ENCODE results near the gene TSHZ3. TPM values are rescaled to one million over a fixed set of nuclear protein-coding genes. Genes with fewer than 3 reads are reported as not detected.

The TSHZ3 gene
- total RNA-seq, 1 experiment from 2014 or later = 9.9 TPM

DNA sequence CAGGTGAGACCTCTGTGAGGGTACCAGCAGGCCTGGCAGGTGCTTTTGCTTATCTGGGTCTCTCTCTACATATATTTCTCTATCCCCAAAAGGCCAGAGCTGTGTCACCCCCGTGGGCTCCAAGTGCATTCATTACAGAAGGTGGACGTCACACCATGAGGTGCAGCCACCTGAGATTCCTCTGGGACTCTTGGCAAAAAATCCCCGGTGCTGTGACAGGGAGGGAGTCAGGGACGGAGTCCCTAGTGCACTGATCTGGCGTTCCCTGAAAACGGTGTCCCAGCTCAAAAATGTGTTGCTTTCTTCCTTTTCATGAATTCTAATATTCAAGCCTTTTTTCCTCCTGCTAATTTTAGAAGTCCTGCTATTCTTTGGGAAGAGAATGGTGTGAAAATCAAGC lies 13.5 kb downstream of the TSHZ3 start:
- DNase-seq (ENCODE audit: low read depth) = no peak

- peak; percentile 37 for DNase-seq (ENCODE audit: low read depth)
Measured at GRCh38 chr19:31334849-31335624, 14.2 kb downstream of the TSHZ3 start.

DNA sequence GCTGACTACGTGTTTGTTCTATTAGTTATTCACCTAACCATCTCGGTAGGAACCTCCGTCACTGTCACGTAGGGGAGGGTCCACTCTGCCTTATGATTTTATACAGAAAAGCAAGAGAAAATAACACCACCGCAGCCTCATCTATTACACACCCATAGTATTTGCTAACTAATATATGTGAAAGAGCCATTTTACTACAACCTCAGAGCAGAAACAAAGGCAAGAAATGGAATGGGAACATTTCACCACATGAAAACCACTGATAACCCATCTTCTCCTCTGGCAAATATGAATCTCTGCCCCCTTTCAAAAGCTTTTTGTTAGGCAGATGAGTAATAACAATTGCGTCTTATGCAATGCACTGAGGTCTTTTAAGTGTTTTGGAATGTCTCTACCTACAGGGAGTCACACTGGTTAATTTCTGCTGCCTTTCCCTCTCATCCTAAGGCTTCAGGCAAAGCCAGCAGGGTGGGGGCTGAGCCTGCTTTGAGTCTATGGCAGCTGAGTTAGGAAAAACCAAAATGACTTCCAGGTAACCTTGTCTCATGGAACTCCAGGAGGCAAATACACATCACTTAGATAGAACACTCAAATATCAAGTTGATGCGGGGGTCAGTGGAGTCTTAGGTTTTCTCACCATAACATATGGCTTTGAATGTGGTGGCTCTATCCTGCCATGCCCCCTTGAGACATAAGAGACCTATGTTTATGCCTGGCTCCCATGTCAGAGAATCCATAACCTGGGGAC lies 15.0 kb downstream of the TSHZ3 start:
- peak; percentile 65 for DNase-seq (ENCODE audit: low read depth)

- DNase-seq (ENCODE audit: low read depth) = no peak
Measured at GRCh38 chr19:31332096-31332495, 17.1 kb downstream of the TSHZ3 start.

GRCh38 chr19:31331536-31331935 lies 17.7 kb downstream of the TSHZ3 start:
- no peak for DNase-seq (ENCODE audit: low read depth)

DNA sequence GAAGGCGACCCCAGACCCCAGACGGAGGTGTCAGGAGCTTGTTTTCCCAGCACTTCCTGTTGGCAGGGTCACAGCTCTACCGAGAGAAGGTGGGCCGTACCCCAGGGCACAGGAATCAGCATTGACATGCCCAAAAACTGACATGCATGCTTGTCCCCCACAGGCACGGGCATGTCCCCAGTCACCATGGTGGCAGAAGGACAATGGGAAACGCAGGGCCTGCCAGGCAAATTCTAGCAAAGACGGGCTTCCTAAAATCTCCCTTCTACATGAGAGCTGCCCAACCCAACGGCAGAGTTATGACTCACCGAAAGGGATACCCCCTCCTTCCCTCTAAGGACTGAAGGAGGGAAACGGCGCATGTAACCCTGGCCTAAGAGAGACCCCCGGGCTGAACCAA lies 18.5 kb downstream of the TSHZ3 start:
- peak; percentile 52 for DNase-seq (ENCODE audit: low read depth)

- no peak for DNase-seq (ENCODE audit: low read depth)
Measured at GRCh38 chr19:31330237-31330636, 19.0 kb downstream of the TSHZ3 start.

GRCh38 chr19:31329819-31330218 lies 19.4 kb downstream of the TSHZ3 start:
- DNase-seq (ENCODE audit: low read depth) = no peak

- no peak for DNase-seq (ENCODE audit: low read depth)
Measured at GRCh38 chr19:31328238-31328637, 21.0 kb downstream of the TSHZ3 start.

- DNase-seq (ENCODE audit: low read depth) = no peak
Measured at GRCh38 chr19:31326329-31327028, 22.8 kb downstream of the TSHZ3 start.

DNA sequence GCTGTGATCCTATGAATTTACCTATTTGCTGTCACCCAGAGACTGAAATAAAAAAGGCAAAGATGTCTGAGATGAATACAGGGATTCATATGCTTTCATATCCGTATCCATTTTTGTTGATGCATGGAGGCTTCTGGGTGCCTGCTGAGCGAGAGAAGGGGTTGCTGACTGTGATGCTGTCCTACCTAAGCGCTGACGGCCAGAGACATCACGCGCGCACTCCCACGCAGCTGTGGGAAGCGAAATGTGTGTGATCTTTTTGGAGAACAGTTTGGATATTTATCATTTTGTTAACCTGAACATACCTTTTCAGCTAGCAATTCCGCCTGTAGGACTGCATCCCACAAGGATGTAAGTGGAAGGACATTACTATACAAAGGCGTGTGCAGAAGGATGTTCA lies 23.9 kb downstream of the TSHZ3 start:
- DNase-seq (ENCODE audit: low read depth) = no peak

DNA sequence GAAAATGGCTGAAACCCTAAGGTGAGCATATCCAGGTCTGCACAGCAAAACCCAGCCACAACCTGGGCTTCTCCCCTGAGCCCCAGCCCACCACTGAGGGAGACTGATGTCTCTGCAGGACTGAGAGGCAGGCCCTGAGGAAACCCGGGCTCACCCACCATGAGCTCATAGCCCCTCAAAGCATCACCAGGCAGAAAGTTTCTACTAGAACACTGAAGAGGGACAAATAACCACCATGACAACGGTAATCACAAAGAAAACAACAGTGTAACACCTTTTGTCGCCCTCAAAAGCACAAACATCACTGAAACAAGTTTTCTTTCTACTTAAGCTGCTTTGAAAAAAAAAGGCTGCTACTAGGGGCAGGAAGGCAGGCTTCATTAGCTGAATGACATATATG lies 29.8 kb downstream of the TSHZ3 start:
- no peak for DNase-seq (ENCODE audit: low read depth)

- no peak for DNase-seq (ENCODE audit: low read depth)
Measured at GRCh38 chr19:31318790-31319425, 30.3 kb downstream of the TSHZ3 start.

DNA sequence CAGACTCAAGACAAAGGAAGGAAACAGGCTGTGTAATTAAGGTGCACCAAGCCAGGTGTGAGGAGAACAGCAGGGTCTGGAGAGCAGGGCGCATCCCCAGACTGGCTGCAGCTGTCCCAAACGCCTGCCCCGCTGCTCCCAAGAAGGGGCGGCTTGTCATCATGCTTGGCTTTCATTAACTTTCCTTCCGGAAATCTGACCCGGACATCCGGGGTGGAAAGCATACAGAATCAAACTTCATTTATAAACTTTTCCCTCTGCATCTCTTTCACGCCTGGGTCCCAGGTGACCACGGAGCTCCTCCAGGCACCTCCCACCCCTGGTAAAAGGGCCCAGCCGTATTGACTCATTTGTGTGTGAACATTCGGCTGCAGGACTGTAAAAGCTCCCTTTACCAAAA lies 31.7 kb downstream of the TSHZ3 start:
- DNase-seq (ENCODE audit: low read depth) = peak; percentile 31

GRCh38 chr19:31317093-31317492 lies 32.1 kb downstream of the TSHZ3 start:
- DNase-seq (ENCODE audit: low read depth) = no peak

- DNase-seq (ENCODE audit: low read depth) = peak; percentile 39
Measured at GRCh38 chr19:31316201-31316951, 32.9 kb downstream of the TSHZ3 start.

DNA sequence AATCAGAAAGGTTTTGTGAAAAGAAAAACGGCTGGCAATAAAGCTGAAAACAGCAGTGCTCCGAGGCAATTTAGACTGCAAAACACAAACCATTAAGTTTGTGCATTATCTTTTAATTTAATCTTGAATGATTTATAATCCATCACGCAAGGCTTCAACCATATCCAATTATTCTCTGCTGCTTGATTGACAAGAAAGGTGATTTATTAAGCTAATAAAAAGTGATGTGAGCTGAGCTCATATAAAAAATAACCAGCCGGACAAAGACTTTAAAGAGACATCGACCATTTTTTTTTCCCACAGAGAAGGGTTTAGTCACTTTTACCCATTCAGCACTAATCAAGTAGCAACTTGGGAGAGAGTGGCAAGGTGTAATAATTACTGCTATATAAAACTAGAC lies 33.6 kb downstream of the TSHZ3 start:
- DNase-seq (ENCODE audit: low read depth) = no peak

- DNase-seq (ENCODE audit: low read depth) = peak; percentile 25
Measured at GRCh38 chr19:31314849-31315629, 34.2 kb downstream of the TSHZ3 start.

- no peak for DNase-seq (ENCODE audit: low read depth)
Measured at GRCh38 chr19:31314156-31314555, 35.1 kb downstream of the TSHZ3 start.

GRCh38 chr19:31313291-31314030 lies 35.8 kb downstream of the TSHZ3 start:
- DNase-seq (ENCODE audit: low read depth) = no peak
